ENCODE data around the gene ABHD17C. TPM values are rescaled to one million over a fixed set of nuclear protein-coding genes. Genes with fewer than 3 reads are reported as not detected.
"Not testable (repeated sequence)": the region's sequence is repeated elsewhere in the genome, so short reads cannot be mapped to it uniquely, and the experiment has no call there.

The ABHD17C gene
- polyA plus RNA-seq (ENCODE audit: low read depth in 6 of 6) = 1 to 10 TPM in 2 of 6 donors, under 1 TPM in 3, not detected in 1; 0.29 to 1.0 (median 0.37) TPM

GRCh38 chr15:80695099-80695910 is at the start of gene ABHD17C:
TSS of gene ABHD17C (plus strand) at chr15:80695310. CDS start at chr15:80695430, 120 bp downstream.
- Mint-ChIP-seq H3K27me3 (peaks cover 6 to 18% (median 13%) of the 10 kb centered on the region in 3 donors), H3K4me3 (peak within 1 kb of the TSS; percentile 87 to 97 (median 94)), H3K27ac (peak within 1 kb of the TSS in 5 of 6 donors; percentile 4 to 88 (median 57)), H3K4me1 (peaks cover 8 to 18% (median 15%) of the 10 kb centered on the region in 3 donors), H3K36me3 (no peaks in the 10 kb centered on the region), H3K9me3 (no peaks in the 10 kb centered on the region)
- peak; percentile 25 for DNase-seq
- ATAC-seq (ENCODE audit: low read depth in 2 of 2) = peak; percentile 70 to 71

- ATAC-seq (ENCODE audit: low read depth in 2 of 2) (no peak), DNase-seq (no peak)
- no peaks in the 10 kb centered on the region for H3K4me1 Mint-ChIP-seq
- H3K36me3 Mint-ChIP-seq = peaks cover 0 to 7% of the 10 kb centered on the region in 2 donors
- no peak overlapping the region for H3K4me3 Mint-ChIP-seq
- peaks cover 5 to 9% (median 7%) of the 10 kb centered on the region in 3 donors for H3K27me3 Mint-ChIP-seq
- peaks cover 5 to 24% (median 13%) of the 10 kb centered on the region in 7 donors for H3K9me3 Mint-ChIP-seq
- peak overlapping the region in 1 of 6 donors; percentile 15 for H3K27ac Mint-ChIP-seq
Observed at GRCh38 chr15:80645494-80646065, 49.5 kb upstream of the ABHD17C start.

GRCh38 chr15:80647424-80647823 is 47.7 kb upstream of the ABHD17C start:
- not testable (repeated sequence) for DNase-seq; ATAC-seq (ENCODE audit: low read depth in 2 of 2); H3K36me3 Mint-ChIP-seq; H3K27me3 Mint-ChIP-seq; H3K4me3 Mint-ChIP-seq; H3K4me1 Mint-ChIP-seq
- H3K27ac Mint-ChIP-seq = peak overlapping the region in 1 of 6 donors; percentile 21
- H3K9me3 Mint-ChIP-seq = peaks cover 5 to 36% (median 16%) of the 10 kb centered on the region in 7 donors

- Mint-ChIP-seq H3K27ac (no peak overlapping the region), H3K4me3 (no peak overlapping the region), H3K4me1 (no peaks in the 10 kb centered on the region), H3K36me3 (peaks cover 5 to 9% of the 10 kb centered on the region in 2 donors), H3K27me3 (peaks cover 0 to 12% (median 10%) of the 10 kb centered on the region in 3 donors), H3K9me3 (peaks cover 6 to 29% (median 15%) of the 10 kb centered on the region in 7 donors)
- ATAC-seq (ENCODE audit: low read depth in 2 of 2) (no peak), DNase-seq (no peak)
Observed at GRCh38 chr15:80654299-80654698, 40.8 kb upstream of the ABHD17C start.

GRCh38 chr15:80659375-80659774 is 35.7 kb upstream of the ABHD17C start:
- H3K36me3 Mint-ChIP-seq = no peaks in the 10 kb centered on the region
- H3K9me3 Mint-ChIP-seq = peaks cover 0 to 11% (median 6%) of the 10 kb centered on the region in 7 donors
- no peak for DNase-seq
- H3K27ac Mint-ChIP-seq = no peak overlapping the region
- no peak for ATAC-seq (ENCODE audit: low read depth in 2 of 2)
- H3K27me3 Mint-ChIP-seq = peaks cover 8 to 15% (median 13%) of the 10 kb centered on the region in 3 donors
- no peaks in the 10 kb centered on the region for H3K4me1 Mint-ChIP-seq
- no peak overlapping the region for H3K4me3 Mint-ChIP-seq

GRCh38 chr15:80660119-80660518 is 35.0 kb upstream of the ABHD17C start:
- H3K9me3 Mint-ChIP-seq = peaks cover 0 to 11% (median 6%) of the 10 kb centered on the region in 7 donors
- DNase-seq = no peak
- no peak overlapping the region for H3K27ac Mint-ChIP-seq
- H3K4me3 Mint-ChIP-seq = no peak overlapping the region
- H3K27me3 Mint-ChIP-seq = peaks cover 5 to 15% (median 14%) of the 10 kb centered on the region in 3 donors
- no peaks in the 10 kb centered on the region for H3K4me1 Mint-ChIP-seq
- ATAC-seq (ENCODE audit: low read depth in 2 of 2) = no peak
- no peaks in the 10 kb centered on the region for H3K36me3 Mint-ChIP-seq

GRCh38 chr15:80662129-80662528 is 33.0 kb upstream of the ABHD17C start:
- Mint-ChIP-seq H3K9me3 (peaks cover 0 to 5% (median 2%) of the 10 kb centered on the region in 7 donors), H3K4me3 (no peak overlapping the region), H3K27ac (no peak overlapping the region), H3K4me1 (no peaks in the 10 kb centered on the region), H3K36me3 (no peaks in the 10 kb centered on the region), H3K27me3 (peaks cover 5 to 23% (median 15%) of the 10 kb centered on the region in 3 donors)
- DNase-seq = no peak
- no peak for ATAC-seq (ENCODE audit: low read depth in 2 of 2)

- Mint-ChIP-seq H3K4me3 (no peak overlapping the region), H3K9me3 (peaks cover 0 to 2% (median 0%) of the 10 kb centered on the region in 7 donors), H3K4me1 (no peaks in the 10 kb centered on the region), H3K27ac (no peak overlapping the region), H3K27me3 (peaks cover 5 to 23% (median 15%) of the 10 kb centered on the region in 3 donors), H3K36me3 (no peaks in the 10 kb centered on the region)
- DNase-seq (no peak), ATAC-seq (ENCODE audit: low read depth in 2 of 2) (no peak)
Observed at GRCh38 chr15:80662757-80663553, 32.2 kb upstream of the ABHD17C start.

GRCh38 chr15:80665151-80665550 is 30.0 kb upstream of the ABHD17C start:
- no peak overlapping the region for H3K4me3 Mint-ChIP-seq
- H3K27ac Mint-ChIP-seq = no peak overlapping the region
- peaks cover 0 to 2% (median 0%) of the 10 kb centered on the region in 7 donors for H3K9me3 Mint-ChIP-seq
- no peak for DNase-seq
- H3K4me1 Mint-ChIP-seq = no peaks in the 10 kb centered on the region
- H3K27me3 Mint-ChIP-seq = peaks cover 11 to 23% (median 15%) of the 10 kb centered on the region in 3 donors
- H3K36me3 Mint-ChIP-seq = no peaks in the 10 kb centered on the region
- no peak for ATAC-seq (ENCODE audit: low read depth in 2 of 2)

- H3K9me3 Mint-ChIP-seq = no peaks in the 10 kb centered on the region
- H3K4me1 Mint-ChIP-seq = no peaks in the 10 kb centered on the region
- DNase-seq = no peak
- no peak overlapping the region for H3K4me3 Mint-ChIP-seq
- H3K36me3 Mint-ChIP-seq = no peaks in the 10 kb centered on the region
- H3K27ac Mint-ChIP-seq = no peak overlapping the region
- ATAC-seq (ENCODE audit: low read depth in 2 of 2) = no peak
- peaks cover 8 to 23% (median 11%) of the 10 kb centered on the region in 3 donors for H3K27me3 Mint-ChIP-seq
Observed at GRCh38 chr15:80667936-80668335, 27.2 kb upstream of the ABHD17C start.

GRCh38 chr15:80668546-80669236 is 26.4 kb upstream of the ABHD17C start:
- Mint-ChIP-seq H3K4me3 (no peak overlapping the region), H3K9me3 (no peaks in the 10 kb centered on the region)

GRCh38 chr15:80669663-80670273 is 25.3 kb upstream of the ABHD17C start:
- H3K9me3 Mint-ChIP-seq = no peaks in the 10 kb centered on the region
- no peak for ATAC-seq (ENCODE audit: low read depth in 2 of 2)
- H3K27me3 Mint-ChIP-seq = peaks cover 0 to 13% (median 5%) of the 10 kb centered on the region in 3 donors
- no peak overlapping the region for H3K27ac Mint-ChIP-seq
- H3K4me3 Mint-ChIP-seq = no peak overlapping the region
- DNase-seq = no peak
- H3K4me1 Mint-ChIP-seq = no peaks in the 10 kb centered on the region
- H3K36me3 Mint-ChIP-seq = no peaks in the 10 kb centered on the region

More at GRCh38 chr15:80668546-80669236, 26.4 kb upstream of the ABHD17C start:
- no peak overlapping the region for H3K27ac Mint-ChIP-seq
- no peaks in the 10 kb centered on the region for H3K4me1 Mint-ChIP-seq
- ATAC-seq (ENCODE audit: low read depth in 2 of 2) = no peak
- peaks cover 8 to 22% (median 11%) of the 10 kb centered on the region in 3 donors for H3K27me3 Mint-ChIP-seq
- H3K36me3 Mint-ChIP-seq = no peaks in the 10 kb centered on the region
- DNase-seq = no peak
